Measurements from ENCODE around the gene ULK2.

Gene ULK2

DNA sequence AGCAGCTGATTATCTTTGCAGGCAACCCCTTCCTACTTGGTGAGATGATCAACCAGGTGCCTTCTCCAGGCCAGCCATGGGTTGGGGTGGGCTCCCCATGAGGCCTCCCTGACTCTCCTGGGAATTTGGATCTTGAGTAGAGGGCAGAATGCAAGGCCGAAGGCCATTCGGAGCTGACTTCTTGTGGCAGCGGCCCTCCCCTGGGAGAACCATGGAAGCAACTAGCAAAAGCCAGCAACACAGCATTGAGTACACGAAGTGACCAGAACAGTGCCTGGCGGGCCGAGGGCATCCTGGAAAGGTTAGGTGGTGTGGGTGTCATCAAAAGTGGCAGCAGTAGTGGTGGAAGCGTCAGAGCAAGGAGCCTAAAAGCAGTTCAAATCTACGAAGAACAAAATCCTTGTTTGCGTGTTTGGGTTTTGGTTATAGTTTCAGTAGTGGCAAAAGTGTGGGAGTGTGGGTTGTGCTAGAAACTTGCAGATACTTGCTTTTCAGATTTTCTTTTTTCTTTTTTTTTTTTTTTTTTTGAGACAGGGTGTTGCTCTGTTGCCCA, 117.6 kb downstream of the ULK2 start:
- TF ChIP-seq, protein P1, sequence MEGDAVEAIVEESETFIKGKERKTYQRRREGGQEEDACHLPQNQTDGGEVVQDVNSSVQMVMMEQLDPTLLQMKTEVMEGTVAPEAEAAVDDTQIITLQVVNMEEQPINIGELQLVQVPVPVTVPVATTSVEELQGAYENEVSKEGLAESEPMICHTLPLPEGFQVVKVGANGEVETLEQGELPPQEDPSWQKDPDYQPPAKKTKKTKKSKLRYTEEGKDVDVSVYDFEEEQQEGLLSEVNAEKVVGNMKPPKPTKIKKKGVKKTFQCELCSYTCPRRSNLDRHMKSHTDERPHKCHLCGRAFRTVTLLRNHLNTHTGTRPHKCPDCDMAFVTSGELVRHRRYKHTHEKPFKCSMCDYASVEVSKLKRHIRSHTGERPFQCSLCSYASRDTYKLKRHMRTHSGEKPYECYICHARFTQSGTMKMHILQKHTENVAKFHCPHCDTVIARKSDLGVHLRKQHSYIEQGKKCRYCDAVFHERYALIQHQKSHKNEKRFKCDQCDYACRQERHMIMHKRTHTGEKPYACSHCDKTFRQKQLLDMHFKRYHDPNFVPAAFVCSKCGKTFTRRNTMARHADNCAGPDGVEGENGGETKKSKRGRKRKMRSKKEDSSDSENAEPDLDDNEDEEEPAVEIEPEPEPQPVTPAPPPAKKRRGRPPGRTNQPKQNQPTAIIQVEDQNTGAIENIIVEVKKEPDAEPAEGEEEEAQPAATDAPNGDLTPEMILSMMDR (conservative IDR thresholded peaks at IDR 0.05; ENCODE audit: control insufficient read depth, insufficient read depth, low read depth, low read length): no peak
- no peak for DNase-seq (ENCODE audit: low read depth)
- no peak overlapping the region for H3K4me3 ChIP-seq (ENCODE audit: control insufficient read depth, low read depth, low read length)

DNA sequence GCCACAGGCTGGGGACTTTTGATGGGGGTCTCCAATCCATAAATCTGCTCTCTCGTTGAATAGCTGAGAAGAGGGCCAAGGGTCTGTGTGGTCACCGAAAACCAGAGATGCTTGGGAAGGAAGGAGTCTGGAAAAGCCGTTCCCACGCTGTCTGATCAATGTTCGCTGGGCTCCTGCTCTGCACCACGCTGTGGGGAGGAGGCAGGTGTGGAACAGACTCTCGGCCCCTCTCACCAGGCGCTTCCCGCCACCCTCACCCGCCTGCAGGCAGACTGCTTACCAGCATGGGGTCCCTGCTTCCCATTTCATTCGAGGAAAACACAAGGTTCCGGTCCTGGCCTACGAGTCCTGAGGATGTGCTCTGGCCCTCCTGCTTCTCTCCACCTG, 118.9 kb downstream of the ULK2 start:
- no peak overlapping the region for H3K4me3 ChIP-seq (ENCODE audit: control insufficient read depth, low read depth, low read length)
- no peak for DNase-seq (ENCODE audit: low read depth)
- TF ChIP-seq, protein P1 (conservative IDR thresholded peaks at IDR 0.05; ENCODE audit: control insufficient read depth, insufficient read depth, low read depth, low read length): no peak

DNA sequence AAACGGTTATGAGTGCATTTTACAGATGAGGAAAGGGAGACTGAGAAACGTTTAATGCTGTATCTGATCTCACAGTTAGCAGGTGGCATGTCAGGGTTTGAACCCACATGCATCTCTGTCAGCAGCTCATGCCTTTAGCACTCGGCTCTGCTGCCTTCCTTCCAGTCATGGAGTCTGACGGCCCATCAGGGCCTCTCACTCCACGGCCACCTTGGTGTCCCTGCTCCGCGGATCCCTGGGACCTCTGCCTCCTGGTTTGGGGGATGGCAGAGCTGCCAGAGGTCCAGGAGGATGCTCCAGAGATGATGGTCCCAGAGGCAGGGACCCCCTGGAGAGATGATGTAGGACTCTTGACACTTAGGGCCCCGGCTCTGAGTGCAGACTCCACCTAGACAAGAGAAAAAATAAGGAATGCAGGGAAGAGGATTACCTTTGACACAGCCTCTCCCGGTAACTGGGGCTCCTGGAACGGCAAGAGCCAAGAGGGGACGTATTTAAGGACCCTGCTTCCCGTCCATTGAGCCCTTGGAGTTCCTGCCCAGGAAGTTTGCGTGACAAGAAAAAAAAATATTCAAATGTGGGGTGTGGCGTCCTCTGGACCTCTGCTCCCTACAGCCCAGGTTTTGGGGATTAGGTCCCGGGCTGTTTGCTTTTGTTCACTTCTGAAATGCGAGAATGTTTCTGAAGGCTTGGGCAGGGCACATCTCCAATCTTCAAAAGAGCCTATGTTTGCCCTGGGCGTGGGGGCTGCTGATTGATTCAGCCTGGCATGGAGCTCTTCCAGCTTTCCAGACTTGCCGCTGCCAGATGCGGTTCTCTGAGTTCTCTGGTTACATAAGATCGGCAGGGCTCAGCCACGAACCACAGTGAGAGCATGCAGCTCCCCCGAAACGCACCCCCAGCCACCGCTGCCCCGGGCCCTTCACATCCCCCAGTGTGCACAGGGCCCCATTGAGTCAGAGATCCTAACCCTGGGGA, 119.6 kb downstream of the ULK2 start, which contains the start of gene ALDH3A1:
TSS of gene ALDH3A1 (minus strand) at position 470 of the 978 bp plus-strand sequence. CDS start 3,169 bp downstream, outside the sequence.
- H3K4me3 ChIP-seq (ENCODE audit: control insufficient read depth, low read depth, low read length): no peak within 1 kb of the TSS
- TF ChIP-seq, protein P1 (conservative IDR thresholded peaks at IDR 0.05; ENCODE audit: control insufficient read depth, insufficient read depth, low read depth, low read length): no peak
- DNase-seq (ENCODE audit: low read depth): no peak

DNA sequence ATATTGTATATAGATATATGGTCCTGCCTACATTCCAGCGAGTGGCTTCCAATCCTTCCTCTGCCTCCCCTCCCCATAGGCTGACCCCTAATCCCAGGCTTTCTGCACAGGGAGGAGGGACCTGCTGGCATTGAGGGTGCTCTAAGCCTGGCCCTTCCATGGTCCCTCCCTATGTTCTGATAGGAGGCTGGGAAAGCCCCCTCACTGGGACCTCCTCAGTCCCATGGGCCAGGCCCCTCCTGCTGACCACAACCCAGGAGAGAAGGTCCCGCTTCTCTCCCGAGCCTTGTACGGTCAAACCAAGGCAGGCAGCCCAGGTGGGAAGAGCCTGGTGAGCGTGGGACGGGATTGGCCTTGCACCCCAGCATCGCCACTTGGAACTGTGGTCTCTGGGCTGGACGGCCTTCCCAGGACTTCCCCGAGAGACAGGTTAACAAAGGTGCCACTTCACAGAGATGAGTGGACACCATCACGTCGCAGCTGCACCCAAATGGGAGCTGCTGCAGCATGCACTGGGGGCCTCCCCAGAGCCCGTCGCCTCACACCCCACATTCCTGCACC, 120.5 kb downstream of the ULK2 start:
- TF ChIP-seq, protein P1 (conservative IDR thresholded peaks at IDR 0.05; ENCODE audit: control insufficient read depth, insufficient read depth, low read depth, low read length): no peak
- no peak for DNase-seq (ENCODE audit: low read depth)
- H3K4me3 ChIP-seq (ENCODE audit: control insufficient read depth, low read depth, low read length): no peak overlapping the region

DNA sequence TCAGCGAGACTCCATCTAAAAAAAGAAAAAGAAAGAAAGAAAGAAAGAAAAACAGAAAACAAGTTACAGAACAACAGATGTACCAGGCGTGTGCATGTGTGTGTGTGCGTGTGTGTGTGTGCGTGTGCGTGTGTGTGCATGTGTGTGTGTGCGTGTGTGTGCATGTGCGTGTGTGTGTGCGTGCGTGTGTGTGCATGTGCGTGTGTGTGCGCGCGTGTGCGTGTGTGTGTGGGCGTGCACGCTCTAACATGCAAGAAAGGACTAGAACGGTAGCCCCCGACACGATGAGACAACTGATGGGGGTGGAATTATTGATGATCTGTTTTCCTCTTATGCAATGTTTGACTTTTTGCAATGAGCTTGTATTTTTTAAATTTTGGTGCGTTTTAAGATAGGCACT, 121.2 kb downstream of the ULK2 start:
- H3K4me3 ChIP-seq (ENCODE audit: control insufficient read depth, low read depth, low read length): no peak overlapping the region
- TF ChIP-seq, protein P1 (conservative IDR thresholded peaks at IDR 0.05; ENCODE audit: control insufficient read depth, insufficient read depth, low read depth, low read length): no peak
- DNase-seq (ENCODE audit: low read depth): no peak

DNA sequence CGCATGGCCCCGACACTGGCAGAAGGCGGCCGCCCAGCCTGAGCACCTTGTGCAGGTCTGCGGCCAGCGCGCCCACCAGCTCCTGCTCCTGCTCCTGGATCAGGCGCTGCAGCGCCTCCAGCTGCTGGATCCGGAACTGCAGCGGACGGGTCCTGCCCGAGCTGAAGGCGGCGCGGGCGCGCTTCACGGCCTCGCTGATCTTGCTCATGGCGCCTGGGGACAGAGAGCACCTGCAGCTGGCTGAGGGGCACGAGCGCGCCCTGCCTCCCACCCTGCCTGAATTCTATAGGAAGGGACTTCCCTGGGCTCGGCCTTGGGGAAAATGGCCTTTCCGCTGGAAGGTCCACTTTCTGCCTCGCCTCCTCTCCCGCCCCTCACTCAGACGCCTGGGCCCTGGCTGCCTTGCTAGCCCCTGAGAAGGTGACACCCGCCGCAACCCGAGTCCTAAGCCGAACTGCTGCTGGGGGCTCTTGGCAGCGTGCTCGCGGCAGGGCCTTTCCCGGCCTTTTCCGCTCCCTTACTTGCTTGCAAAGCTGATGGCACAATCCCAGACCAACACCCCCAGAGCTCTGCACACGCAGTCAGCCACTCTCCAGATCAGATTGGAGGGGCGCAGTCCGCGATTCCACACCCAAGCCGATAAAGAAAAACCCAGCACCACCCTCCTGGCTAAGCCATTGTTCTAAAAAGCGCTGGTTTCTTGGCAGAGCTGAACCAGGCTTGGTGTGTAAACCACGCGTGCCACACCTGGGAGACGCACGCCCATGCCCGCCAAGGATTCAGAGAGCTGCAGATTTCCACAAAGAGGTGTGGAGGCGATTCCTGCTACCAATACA, 122.6 kb downstream of the ULK2 start:
- peak; percentile 68 for DNase-seq (ENCODE audit: low read depth)
- peak overlapping the region; percentile 6 for H3K4me3 ChIP-seq (ENCODE audit: control insufficient read depth, low read depth, low read length)
- TF ChIP-seq, protein P1 (conservative IDR thresholded peaks at IDR 0.05; ENCODE audit: control insufficient read depth, insufficient read depth, low read depth, low read length): peak; percentile 77

Measured in fibroblast of mammary gland (primary cell).